Measurements from ENCODE around the gene TRIM47. TPM values are rescaled to one million over a fixed set of nuclear protein-coding genes. Genes with fewer than 3 reads are reported as not detected.

Gene TRIM47
- total and polyA plus RNA-seq, 2 of the 13 experiments (the other 11 are each of a cell fraction or from before 2014, with no cell fraction given) = 33.5 to 82.0 TPM

DNA sequence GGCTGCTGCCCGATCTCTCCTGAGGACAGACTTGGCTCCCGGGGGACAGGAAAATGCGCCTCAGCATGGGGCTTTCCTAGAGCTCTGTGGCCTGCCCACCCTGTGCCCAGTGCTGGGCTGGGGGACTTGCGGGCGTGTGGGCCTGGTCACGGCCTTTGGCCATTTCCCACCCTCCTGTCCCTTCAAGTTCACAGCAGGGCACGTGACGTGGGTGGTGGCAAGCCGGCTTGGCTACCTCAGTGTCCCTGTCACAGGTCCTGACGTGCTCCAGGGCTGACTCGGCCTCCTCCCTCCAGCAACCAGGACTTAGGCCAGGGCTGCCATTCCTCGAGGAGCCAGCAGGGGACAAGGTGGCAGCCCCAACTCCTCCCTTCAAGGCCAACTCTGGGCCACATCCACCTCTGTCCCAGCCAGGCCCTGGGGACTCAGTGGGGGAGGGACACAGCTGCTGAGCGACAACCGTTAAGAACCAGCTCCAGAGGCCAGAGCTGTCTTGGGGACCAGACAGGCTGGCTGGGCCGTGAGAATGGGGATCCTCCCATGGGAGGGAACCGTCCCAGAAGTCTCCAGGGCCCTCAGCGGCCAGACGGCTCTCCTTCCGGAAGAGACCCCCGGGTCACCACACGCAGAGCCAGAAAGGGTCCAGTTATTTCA, 33.2 kb downstream of the TRIM47 start (continued):
- TF ChIP-seq, protein P1, sequence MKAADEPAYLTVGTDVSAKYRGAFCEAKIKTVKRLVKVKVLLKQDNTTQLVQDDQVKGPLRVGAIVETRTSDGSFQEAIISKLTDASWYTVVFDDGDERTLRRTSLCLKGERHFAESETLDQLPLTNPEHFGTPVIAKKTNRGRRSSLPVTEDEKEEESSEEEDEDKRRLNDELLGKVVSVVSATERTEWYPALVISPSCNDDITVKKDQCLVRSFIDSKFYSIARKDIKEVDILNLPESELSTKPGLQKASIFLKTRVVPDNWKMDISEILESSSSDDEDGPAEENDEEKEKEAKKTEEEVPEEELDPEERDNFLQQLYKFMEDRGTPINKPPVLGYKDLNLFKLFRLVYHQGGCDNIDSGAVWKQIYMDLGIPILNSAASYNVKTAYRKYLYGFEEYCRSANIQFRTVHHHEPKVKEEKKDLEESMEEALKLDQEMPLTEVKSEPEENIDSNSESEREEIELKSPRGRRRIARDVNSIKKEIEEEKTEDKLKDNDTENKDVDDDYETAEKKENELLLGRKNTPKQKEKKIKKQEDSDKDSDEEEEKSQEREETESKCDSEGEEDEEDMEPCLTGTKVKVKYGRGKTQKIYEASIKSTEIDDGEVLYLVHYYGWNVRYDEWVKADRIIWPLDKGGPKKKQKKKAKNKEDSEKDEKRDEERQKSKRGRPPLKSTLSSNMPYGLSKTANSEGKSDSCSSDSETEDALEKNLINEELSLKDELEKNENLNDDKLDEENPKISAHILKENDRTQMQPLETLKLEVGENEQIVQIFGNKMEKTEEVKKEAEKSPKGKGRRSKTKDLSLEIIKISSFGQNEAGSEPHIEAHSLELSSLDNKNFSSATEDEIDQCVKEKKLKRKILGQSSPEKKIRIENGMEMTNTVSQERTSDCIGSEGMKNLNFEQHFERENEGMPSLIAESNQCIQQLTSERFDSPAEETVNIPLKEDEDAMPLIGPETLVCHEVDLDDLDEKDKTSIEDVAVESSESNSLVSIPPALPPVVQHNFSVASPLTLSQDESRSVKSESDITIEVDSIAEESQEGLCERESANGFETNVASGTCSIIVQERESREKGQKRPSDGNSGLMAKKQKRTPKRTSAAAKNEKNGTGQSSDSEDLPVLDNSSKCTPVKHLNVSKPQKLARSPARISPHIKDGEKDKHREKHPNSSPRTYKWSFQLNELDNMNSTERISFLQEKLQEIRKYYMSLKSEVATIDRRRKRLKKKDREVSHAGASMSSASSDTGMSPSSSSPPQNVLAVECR (CRISPR knock-in tag; IDR thresholded peaks at IDR 0.05; ENCODE audit: borderline replicate concordance) = peak; percentile 55; the same call in 1 of the 2 replicates
- TF ChIP-seq, protein P2, sequence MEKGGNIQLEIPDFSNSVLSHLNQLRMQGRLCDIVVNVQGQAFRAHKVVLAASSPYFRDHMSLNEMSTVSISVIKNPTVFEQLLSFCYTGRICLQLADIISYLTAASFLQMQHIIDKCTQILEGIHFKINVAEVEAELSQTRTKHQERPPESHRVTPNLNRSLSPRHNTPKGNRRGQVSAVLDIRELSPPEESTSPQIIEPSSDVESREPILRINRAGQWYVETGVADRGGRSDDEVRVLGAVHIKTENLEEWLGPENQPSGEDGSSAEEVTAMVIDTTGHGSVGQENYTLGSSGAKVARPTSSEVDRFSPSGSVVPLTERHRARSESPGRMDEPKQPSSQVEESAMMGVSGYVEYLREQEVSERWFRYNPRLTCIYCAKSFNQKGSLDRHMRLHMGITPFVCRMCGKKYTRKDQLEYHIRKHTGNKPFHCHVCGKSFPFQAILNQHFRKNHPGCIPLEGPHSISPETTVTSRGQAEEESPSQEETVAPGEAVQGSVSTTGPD (CRISPR knock-in tag; IDR thresholded peaks at IDR 0.05) = no peak
- TF ChIP-seq MYPOP (CRISPR knock-in tag; IDR thresholded peaks at IDR 0.05) = no peak; the same call in 1 of the 2 replicates
- TF ChIP-seq FOXA1 (IDR thresholded peaks at IDR 0.05) = no peak
- TF ChIP-seq FOXA1 (CRISPR knock-in tag; IDR thresholded peaks at IDR 0.05) = no peak
- TF ChIP-seq ZNF501 (CRISPR knock-in tag; IDR thresholded peaks at IDR 0.05) = 0 out of 2 replicates have a peak, but pooled peaks have one; percentile 29
- no peak for TF ChIP-seq E2F5 (CRISPR knock-in tag; conservative IDR thresholded peaks at IDR 0.05)
- 0 out of 2 replicates have a peak, but pooled peaks have one; percentile 60 for TF ChIP-seq ZBTB42 (CRISPR knock-in tag; IDR thresholded peaks at IDR 0.05)
- no peak for TF ChIP-seq ATRX (CRISPR knock-in tag; IDR thresholded peaks at IDR 0.05; ENCODE audit: borderline replicate concordance)
- no peak; the same call in 1 of the 2 replicates for TF ChIP-seq ZNF563 (CRISPR knock-in tag; IDR thresholded peaks at IDR 0.05)
- peak; percentile 50; the same call in 1 of the 2 replicates for TF ChIP-seq TBX2 (CRISPR knock-in tag; IDR thresholded peaks at IDR 0.05; ENCODE audit: borderline replicate concordance)
- TF ChIP-seq RNF2 (conservative IDR thresholded peaks at IDR 0.05; ENCODE audit: low read depth) = 0 out of 2 replicates have a peak, but pooled peaks have one; percentile 49
- TF ChIP-seq, protein P3, sequence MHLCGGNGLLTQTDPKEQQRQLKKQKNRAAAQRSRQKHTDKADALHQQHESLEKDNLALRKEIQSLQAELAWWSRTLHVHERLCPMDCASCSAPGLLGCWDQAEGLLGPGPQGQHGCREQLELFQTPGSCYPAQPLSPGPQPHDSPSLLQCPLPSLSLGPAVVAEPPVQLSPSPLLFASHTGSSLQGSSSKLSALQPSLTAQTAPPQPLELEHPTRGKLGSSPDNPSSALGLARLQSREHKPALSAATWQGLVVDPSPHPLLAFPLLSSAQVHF (CRISPR knock-in tag; IDR thresholded peaks at IDR 0.05) = no peak
- no peak for TF ChIP-seq ZNF329 (CRISPR knock-in tag; IDR thresholded peaks at IDR 0.05; ENCODE audit: low read depth)
- no peak for TF ChIP-seq TCF7 (IDR thresholded peaks at IDR 0.05; ENCODE audit: low read depth)
- no peak for TF ChIP-seq REXO4 (CRISPR knock-in tag; IDR thresholded peaks at IDR 0.05; ENCODE audit: borderline replicate concordance)
- TF ChIP-seq CCAR2 (optimal IDR thresholded peaks at IDR 0.05; ENCODE audit: low read depth, low read length) = no peak
- TF ChIP-seq MBNL3 (CRISPR knock-in tag; conservative IDR thresholded peaks at IDR 0.05) = no peak
- TF ChIP-seq ARNT (IDR thresholded peaks at IDR 0.05) = no peak
- TF ChIP-seq, protein P4, sequence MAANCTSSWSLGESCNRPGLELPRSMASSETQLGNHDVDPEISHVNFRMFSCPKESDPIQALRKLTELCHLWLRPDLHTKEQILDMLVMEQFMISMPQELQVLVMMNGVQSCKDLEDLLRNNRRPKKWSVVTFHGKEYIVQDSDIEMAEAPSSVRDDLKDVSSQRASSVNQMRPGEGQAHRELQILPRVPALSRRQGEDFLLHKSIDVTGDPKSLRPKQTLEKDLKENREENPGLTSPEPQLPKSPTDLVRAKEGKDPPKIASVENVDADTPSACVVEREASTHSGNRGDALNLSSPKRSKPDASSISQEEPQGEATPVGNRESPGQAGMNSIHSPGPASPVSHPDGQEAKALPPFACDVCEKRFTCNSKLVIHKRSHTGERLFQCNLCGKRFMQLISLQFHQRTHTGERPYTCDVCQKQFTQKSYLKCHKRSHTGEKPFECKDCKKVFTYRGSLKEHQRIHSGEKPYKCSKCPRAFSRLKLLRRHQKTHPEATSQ (CRISPR knock-in tag; IDR thresholded peaks at IDR 0.05; ENCODE audit: borderline replicate concordance) = no peak

Measured in HepG2 (cell line).